Measurements from ENCODE around the gene SH2D2A. TPM values are rescaled to one million over a fixed set of nuclear protein-coding genes. Genes with fewer than 3 reads are reported as not detected.
"Not testable (repeated sequence)": the region's sequence is repeated elsewhere in the genome, so short reads cannot be mapped to it uniquely, and the experiment has no call there.

Gene SH2D2A
- polyA plus RNA-seq, 1 donor from 2014 or later, result not detected

- no peak for TF ChIP-seq EP300 (conservative IDR thresholded peaks at IDR 0.05; ENCODE audit: poor library complexity, severe bottlenecking)
Measured at GRCh38 chr1:156767101-156767878, 49.4 kb downstream of the SH2D2A start, which contains the start of gene PRCC (continued).

GRCh38 chr1:156766298-156767100, 50.1 kb downstream of the SH2D2A start:
- H4K20me1 ChIP-seq (ENCODE audit: insufficient read depth), result no peaks in the 10 kb centered on the region
- H3K79me2 ChIP-seq (replicated peaks; ENCODE audit: insufficient read depth, low read length), result peaks cover 40% of the 10 kb centered on the region
- TF ChIP-seq MXI1 (conservative IDR thresholded peaks at IDR 0.05; ENCODE audit: poor library complexity, severe bottlenecking) (no peak), CTCF (IDR thresholded peaks at IDR 0.05; ENCODE audit: poor library complexity, severe bottlenecking) (no peak), POLR2AphosphoS5 (IDR thresholded peaks at IDR 0.05) (peak; percentile 65), TAF1 (IDR thresholded peaks at IDR 0.05; ENCODE audit: low read depth) (no peak)
- H3K36me3 ChIP-seq (ENCODE audit: insufficient read depth, low read length), result no peaks in the 10 kb centered on the region
- peak overlapping the region; percentile 73 for H2AFZ ChIP-seq (ENCODE audit: low read depth, low read length)
- no peaks in the 10 kb centered on the region for H3K9me3 ChIP-seq (ENCODE audit: low read length)
- no peaks in the 10 kb centered on the region for H3F3A ChIP-seq (ENCODE audit: insufficient read depth, low read length, poor library complexity, severe bottlenecking)
- no peaks in the 10 kb centered on the region for H3K27me3 ChIP-seq (ENCODE audit: insufficient read depth, low read depth, low read length)
- no peaks in the 10 kb centered on the region for H3K9me2 ChIP-seq (ENCODE audit: insufficient read depth, low read length)
- peak overlapping the region; percentile 97 for H3K9ac ChIP-seq (ENCODE audit: low read length)
- H3K27ac ChIP-seq (ENCODE audit: low read length), result peak overlapping the region; percentile 83
- H3K4me3 ChIP-seq (ENCODE audit: low read length), result peak overlapping the region; percentile 93
- H3K4me2 ChIP-seq (ENCODE audit: low read length), result peak overlapping the region; percentile 83

GRCh38 chr1:156765666-156766065, 51.0 kb downstream of the SH2D2A start:
- peak overlapping the region; percentile 83 for H3K4me2 ChIP-seq (ENCODE audit: low read length)
- no peaks in the 10 kb centered on the region for H3K27me3 ChIP-seq (ENCODE audit: insufficient read depth, low read depth, low read length)
- H3K36me3 ChIP-seq (ENCODE audit: insufficient read depth, low read length), result no peaks in the 10 kb centered on the region
- H3K27ac ChIP-seq (ENCODE audit: low read length), result no peak overlapping the region
- peaks cover 32% of the 10 kb centered on the region for H3K79me2 ChIP-seq (replicated peaks; ENCODE audit: insufficient read depth, low read length)
- peak overlapping the region; percentile 93 for H3K4me3 ChIP-seq (ENCODE audit: low read length)
- no peaks in the 10 kb centered on the region for H3K9me2 ChIP-seq (ENCODE audit: insufficient read depth, low read length)
- TF ChIP-seq CTCF (IDR thresholded peaks at IDR 0.05; ENCODE audit: poor library complexity, severe bottlenecking) (no peak), RAD21 (conservative IDR thresholded peaks at IDR 0.05) (no peak), EP300 (conservative IDR thresholded peaks at IDR 0.05; ENCODE audit: poor library complexity, severe bottlenecking) (no peak), MXI1 (conservative IDR thresholded peaks at IDR 0.05; ENCODE audit: poor library complexity, severe bottlenecking) (no peak)
- H3K9ac ChIP-seq (ENCODE audit: low read length), result peak overlapping the region; percentile 97
- H3F3A ChIP-seq (ENCODE audit: insufficient read depth, low read length, poor library complexity, severe bottlenecking), result no peaks in the 10 kb centered on the region
- no peaks in the 10 kb centered on the region for H4K20me1 ChIP-seq (ENCODE audit: insufficient read depth)
- H2AFZ ChIP-seq (ENCODE audit: low read depth, low read length), result no peak overlapping the region
- H3K9me3 ChIP-seq (ENCODE audit: low read length), result no peaks in the 10 kb centered on the region

- not testable (repeated sequence) for H3K4me3 ChIP-seq (ENCODE audit: low read length); H3K36me3 ChIP-seq (ENCODE audit: insufficient read depth, low read length); H3K9me2 ChIP-seq (ENCODE audit: insufficient read depth, low read length); H3K27ac ChIP-seq (ENCODE audit: low read length); H3K4me2 ChIP-seq (ENCODE audit: low read length); H2AFZ ChIP-seq (ENCODE audit: low read depth, low read length); H3K9ac ChIP-seq (ENCODE audit: low read length); H3F3A ChIP-seq (ENCODE audit: insufficient read depth, low read length, poor library complexity, severe bottlenecking); H4K20me1 ChIP-seq (ENCODE audit: insufficient read depth); H3K27me3 ChIP-seq (ENCODE audit: insufficient read depth, low read depth, low read length); H3K9me3 ChIP-seq (ENCODE audit: low read length)
- H3K79me2 ChIP-seq (replicated peaks; ENCODE audit: insufficient read depth, low read length), result peaks cover 26% of the 10 kb centered on the region
Measured at GRCh38 chr1:156765136-156765535, 51.5 kb downstream of the SH2D2A start.
